GM18867 (cell line): ENCODE data around the gene SIRPB2.

Experiments used
- ATAC-seq: cut with Tn5 transposase; IDR thresholded peaks from one replicate; pipeline ENCODE4 v1.9.1; 2021; ENCODE audit warnings: mild to moderate bottlenecking, moderate library complexity; ENCODE audit not compliant: unreplicated experiment

The SIRPB2 gene

DNA sequence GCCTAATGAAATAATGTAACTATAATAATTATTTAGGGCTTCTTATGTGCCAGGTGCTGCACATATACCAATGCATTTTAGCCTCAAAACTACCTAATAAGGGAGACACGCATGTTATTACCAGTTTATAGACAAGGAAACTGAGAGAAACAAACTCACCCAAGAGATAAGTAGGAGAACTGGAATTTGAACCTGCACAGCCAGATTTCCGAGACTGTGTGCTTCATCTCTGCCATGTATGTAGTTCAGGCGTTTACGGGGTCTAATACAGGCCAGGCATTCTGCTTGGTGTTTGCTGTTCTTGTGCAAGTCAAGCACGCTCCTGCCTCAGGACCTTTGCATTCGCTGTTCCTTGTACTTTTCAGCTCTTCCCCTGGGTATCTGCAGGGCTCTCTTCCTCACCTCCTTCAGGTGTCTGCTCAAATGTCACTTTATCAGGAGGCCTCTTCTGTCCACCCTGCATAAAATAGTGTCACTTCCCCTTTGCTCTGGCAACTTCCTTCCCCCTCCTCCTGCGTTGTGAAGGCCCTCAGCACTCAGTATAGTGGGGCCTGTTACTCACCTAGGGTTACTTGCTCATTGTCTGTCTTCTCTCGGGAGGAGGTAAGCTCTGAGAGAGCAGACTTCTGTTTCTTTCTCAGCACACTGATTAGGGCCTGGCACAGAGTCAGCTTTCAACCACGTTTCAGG is 18.5 kb downstream of the SIRPB2 start:
- no peak for ATAC-seq

- ATAC-seq, result no peak
Observed at GRCh38 chr20:1471242-1471641, 20.0 kb downstream of the SIRPB2 start.

GRCh38 chr20:1469925-1470571 is 21.2 kb downstream of the SIRPB2 start:
- ATAC-seq, result no peak

GRCh38 chr20:1469306-1469905 is 21.8 kb downstream of the SIRPB2 start:
- no peak for ATAC-seq

DNA sequence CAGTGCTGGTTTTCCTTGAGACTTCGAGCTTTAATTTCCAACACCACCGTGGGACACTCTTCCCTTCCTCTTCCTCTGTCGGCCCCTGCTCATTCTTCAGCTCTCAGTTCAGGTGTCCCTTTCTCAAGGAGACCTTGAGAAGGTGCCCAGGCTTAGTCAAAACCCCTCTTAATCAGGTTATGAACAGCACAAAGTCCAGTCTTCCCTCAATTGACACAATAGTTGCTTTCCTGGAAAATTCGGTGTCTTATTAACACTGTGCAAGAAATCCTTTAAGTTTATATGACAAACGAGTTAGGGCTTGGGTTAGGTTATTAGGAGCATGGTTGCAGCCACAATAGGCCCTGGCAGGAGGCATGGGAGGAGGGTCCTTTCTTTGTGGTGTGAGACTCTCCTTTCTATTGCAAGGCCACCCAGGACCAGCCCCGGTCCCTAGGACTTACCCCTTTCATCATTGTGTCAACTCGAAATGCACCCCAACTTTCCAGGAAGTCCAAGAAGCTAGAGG is 23.0 kb downstream of the SIRPB2 start:
- no peak for ATAC-seq

- ATAC-seq, result no peak
Observed at GRCh38 chr20:1467355-1468116, 23.7 kb downstream of the SIRPB2 start.

- no peak for ATAC-seq
Observed at GRCh38 chr20:1467082-1467354, 24.2 kb downstream of the SIRPB2 start.

DNA sequence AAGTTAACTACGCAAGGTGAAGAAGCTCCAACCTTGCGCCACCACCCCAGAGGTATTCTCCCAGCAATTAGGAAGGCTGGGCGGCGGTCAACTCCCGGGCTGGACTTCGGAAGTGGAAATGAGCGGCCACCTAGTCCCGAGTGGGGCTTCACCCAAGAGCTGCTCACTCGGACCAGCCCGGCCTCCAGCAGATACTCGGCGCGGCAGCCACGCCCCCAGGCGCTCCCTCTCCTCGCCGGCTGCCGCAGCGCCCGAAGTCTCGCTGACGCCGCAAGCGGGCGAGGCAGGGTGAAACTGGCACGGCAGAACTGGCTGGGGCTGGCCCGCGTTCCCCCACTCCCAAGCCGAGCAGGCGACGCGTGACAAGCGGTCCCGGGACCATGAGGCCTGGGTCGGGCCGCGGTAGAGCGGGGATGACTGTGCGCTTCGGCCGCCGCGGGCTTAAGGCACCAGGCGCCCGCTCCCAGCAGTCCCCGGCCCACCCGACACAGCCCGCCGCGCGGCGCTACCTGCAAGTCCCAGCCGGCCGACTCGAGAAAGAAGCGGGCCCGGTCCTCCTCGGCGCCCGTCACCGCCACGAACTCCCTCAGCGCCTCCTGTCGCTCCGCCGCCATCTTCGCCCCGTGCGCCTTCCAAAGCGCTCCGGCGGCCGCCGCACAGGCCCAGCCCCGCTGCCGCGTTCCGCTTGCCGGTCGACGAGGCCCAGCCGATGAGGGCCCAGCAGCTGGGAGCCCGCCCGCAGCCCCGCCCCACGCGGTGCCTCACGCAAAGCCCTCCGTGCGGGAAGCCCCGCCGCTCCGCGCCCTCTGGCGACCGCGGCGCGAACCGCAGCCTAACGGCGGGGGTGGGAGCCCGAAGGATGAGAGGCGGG is 24.8 kb downstream of the SIRPB2 start, which contains the start of gene NSFL1C:
Gene NSFL1C, minus strand, starts transcription at position 639 of the 871 bp plus-strand sequence. Its CDS starts 25 bp downstream, at position 614.
- peak; percentile 88 for ATAC-seq

- ATAC-seq, result no peak
Observed at GRCh38 chr20:1465470-1466210, 25.6 kb downstream of the SIRPB2 start.

GRCh38 chr20:1463971-1464570 is 27.1 kb downstream of the SIRPB2 start:
- ATAC-seq, result no peak

DNA sequence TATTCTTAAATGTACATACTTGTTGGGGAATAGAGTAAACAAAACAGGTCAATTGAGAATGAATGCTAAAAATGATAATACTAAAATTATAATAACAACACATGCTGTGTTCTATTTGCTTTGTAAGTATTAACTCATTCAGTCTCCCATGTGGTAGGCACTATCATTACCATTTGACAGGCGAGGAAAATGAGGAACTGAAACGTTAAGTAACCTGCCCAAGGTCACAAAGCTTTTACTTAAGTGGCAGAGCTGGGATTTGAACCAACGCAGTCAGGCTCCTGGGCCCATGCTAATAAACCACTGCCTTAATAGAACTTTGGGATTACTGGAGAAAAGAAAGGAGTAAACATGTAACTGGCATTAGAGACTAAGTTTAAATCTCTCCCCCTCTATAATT is 28.4 kb downstream of the SIRPB2 start:
- no peak for ATAC-seq

- no peak for ATAC-seq
Observed at GRCh38 chr20:1462001-1462400, 29.2 kb downstream of the SIRPB2 start.

DNA sequence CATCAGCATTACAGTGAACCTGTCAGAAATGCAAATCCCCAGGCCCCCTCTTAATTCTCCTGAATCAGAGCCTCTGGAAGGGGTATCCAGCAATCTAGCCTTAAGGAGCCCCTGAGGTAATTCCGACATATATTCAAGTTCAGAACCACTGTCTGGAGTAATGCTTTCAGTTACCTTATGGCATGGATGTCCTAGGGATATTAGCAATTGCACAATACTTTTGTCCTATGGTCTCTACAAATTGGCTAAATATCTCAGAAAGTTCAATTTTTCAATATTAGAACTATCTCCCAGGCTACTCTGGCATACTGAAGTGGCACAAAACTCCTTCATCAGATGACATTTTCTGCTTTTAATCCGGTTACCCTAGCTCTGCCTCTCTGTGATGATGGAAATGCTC is 30.9 kb downstream of the SIRPB2 start:
- no peak for ATAC-seq

- ATAC-seq, result no peak
Observed at GRCh38 chr20:1457992-1458391, 33.2 kb downstream of the SIRPB2 start.

DNA sequence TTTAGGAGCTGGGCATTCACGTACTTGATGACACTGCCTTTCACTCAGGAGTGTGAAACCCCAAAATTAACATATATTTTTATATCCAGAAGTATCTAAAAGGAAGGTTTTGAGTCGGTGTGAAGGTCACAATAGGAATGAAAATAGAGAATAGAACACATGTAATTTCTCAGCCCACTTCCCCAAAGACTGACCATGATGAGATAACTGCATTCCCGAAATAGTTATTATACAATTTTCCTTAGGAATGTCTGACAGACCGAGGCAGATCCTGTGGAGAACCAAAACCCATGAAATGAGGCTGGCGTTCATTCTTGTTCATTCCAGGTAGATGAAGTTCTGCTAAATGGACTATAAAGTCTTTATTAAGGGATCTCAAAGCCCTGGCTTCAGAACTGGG is 34.9 kb downstream of the SIRPB2 start:
- ATAC-seq, result no peak

- ATAC-seq, result no peak
Observed at GRCh38 chr20:1450926-1451491, 40.2 kb downstream of the SIRPB2 start.

DNA sequence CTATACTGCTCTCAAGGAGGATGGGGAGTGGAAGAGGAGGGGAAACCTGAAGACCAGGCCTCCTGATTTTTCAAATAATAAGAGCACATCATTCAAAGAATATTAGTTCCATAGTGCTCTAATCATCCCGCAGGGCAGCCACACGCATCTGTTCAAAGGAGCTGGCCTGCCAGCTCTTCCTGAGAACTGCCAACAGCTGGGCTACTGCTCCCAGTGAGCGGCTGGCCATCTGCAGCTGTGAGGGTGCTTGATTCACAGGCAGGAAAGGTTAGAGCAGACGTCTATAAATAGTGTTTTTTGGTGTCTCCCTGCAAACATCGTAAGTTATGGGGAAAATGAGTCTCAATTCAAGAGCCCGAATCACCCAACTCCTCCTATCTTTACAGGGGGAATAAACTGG is 41.9 kb downstream of the SIRPB2 start:
- ATAC-seq, result no peak

GRCh38 chr20:1448081-1448620 is 43.1 kb downstream of the SIRPB2 start:
- ATAC-seq, result no peak

DNA sequence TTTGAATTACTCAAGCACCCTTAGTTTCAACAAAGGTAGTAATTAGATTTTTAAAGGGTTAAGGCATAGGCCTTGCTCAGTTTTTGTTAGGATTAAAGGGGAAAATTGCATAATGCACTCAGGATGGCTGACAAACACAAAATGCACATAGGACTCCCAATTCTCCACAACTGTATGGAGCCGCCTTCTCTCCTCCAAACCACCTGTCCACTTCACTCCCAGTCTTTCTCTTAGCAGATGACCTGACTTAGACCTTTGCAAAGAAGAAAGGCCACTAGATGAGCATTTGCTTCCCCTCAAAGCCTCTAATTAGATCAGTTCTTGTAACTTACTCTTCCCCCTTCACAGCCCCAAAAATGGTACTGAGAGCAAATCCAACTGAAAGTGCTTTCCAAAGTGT is 44.7 kb downstream of the SIRPB2 start:
- ATAC-seq, result no peak
